Measurements from ENCODE around the gene LIN7A.

Gene LIN7A

GRCh38 chr12:80862531-80862930, 75.2 kb downstream of the LIN7A start:
- Histone ChIP-seq H3K36me3 (ENCODE audit: control insufficient read depth in 1 of 2, insufficient read depth in 2 of 2, low read length in 2 of 2) (no peaks in the 10 kb centered on the region), H3K27ac (ENCODE audit: low read depth, low read length) (no peak overlapping the region), H3K9ac (ENCODE audit: low read depth in 1 of 2, low read length in 2 of 2) (no peak overlapping the region), H3K4me3 (ENCODE audit: low read depth in 1 of 2, low read length in 2 of 2) (no peak overlapping the region), H3K4me1 (ENCODE audit: control insufficient read depth in 1 of 2, insufficient read depth in 2 of 2, low read length in 2 of 2) (no peaks in the 10 kb centered on the region), H3K9me3 (ENCODE audit: control insufficient read depth in 1 of 2, low read length in 2 of 2) (no peaks in the 10 kb centered on the region), H3K27me3 (ENCODE audit: control insufficient read depth in 1 of 2, insufficient read depth in 2 of 2, low read length in 2 of 2) (no peaks in the 10 kb centered on the region)

- H3K27me3 ChIP-seq (ENCODE audit: control insufficient read depth in 1 of 2, insufficient read depth in 2 of 2, low read length in 2 of 2): no peaks in the 10 kb centered on the region
- no peaks in the 10 kb centered on the region for H3K36me3 ChIP-seq (ENCODE audit: control insufficient read depth in 1 of 2, insufficient read depth in 2 of 2, low read length in 2 of 2)
- H3K9me3 ChIP-seq (ENCODE audit: control insufficient read depth in 1 of 2, low read length in 2 of 2): no peaks in the 10 kb centered on the region
- H3K4me1 ChIP-seq (ENCODE audit: control insufficient read depth in 1 of 2, insufficient read depth in 2 of 2, low read length in 2 of 2): no peaks in the 10 kb centered on the region
- no peak overlapping the region for H3K27ac ChIP-seq (ENCODE audit: low read depth, low read length)
- H3K9ac ChIP-seq (ENCODE audit: low read depth in 1 of 2, low read length in 2 of 2): no peak overlapping the region
- no peak overlapping the region for H3K4me3 ChIP-seq (ENCODE audit: low read depth in 1 of 2, low read length in 2 of 2)
Measured at GRCh38 chr12:80861641-80862378, 75.9 kb downstream of the LIN7A start.

GRCh38 chr12:80860928-80861327, 76.8 kb downstream of the LIN7A start:
- H3K27me3 ChIP-seq (ENCODE audit: control insufficient read depth in 1 of 2, insufficient read depth in 2 of 2, low read length in 2 of 2): no peaks in the 10 kb centered on the region
- no peak overlapping the region for H3K9ac ChIP-seq (ENCODE audit: low read depth in 1 of 2, low read length in 2 of 2)
- no peak overlapping the region for H3K27ac ChIP-seq (ENCODE audit: low read depth, low read length)
- H3K9me3 ChIP-seq (ENCODE audit: control insufficient read depth in 1 of 2, low read length in 2 of 2): no peaks in the 10 kb centered on the region
- no peaks in the 10 kb centered on the region for H3K4me1 ChIP-seq (ENCODE audit: control insufficient read depth in 1 of 2, insufficient read depth in 2 of 2, low read length in 2 of 2)
- H3K36me3 ChIP-seq (ENCODE audit: control insufficient read depth in 1 of 2, insufficient read depth in 2 of 2, low read length in 2 of 2): no peaks in the 10 kb centered on the region
- H3K4me3 ChIP-seq (ENCODE audit: low read depth in 1 of 2, low read length in 2 of 2): no peak overlapping the region

- Histone ChIP-seq H3K9ac (ENCODE audit: low read depth in 1 of 2, low read length in 2 of 2) (no peak overlapping the region), H3K4me1 (ENCODE audit: control insufficient read depth in 1 of 2, insufficient read depth in 2 of 2, low read length in 2 of 2) (no peaks in the 10 kb centered on the region), H3K27ac (ENCODE audit: low read depth, low read length) (no peak overlapping the region), H3K4me3 (ENCODE audit: low read depth in 1 of 2, low read length in 2 of 2) (no peak overlapping the region), H3K36me3 (ENCODE audit: control insufficient read depth in 1 of 2, insufficient read depth in 2 of 2, low read length in 2 of 2) (no peaks in the 10 kb centered on the region), H3K27me3 (ENCODE audit: control insufficient read depth in 1 of 2, insufficient read depth in 2 of 2, low read length in 2 of 2) (no peaks in the 10 kb centered on the region), H3K9me3 (ENCODE audit: control insufficient read depth in 1 of 2, low read length in 2 of 2) (no peaks in the 10 kb centered on the region)
Measured at GRCh38 chr12:80860206-80860605, 77.5 kb downstream of the LIN7A start.

- Histone ChIP-seq H3K27ac (ENCODE audit: low read depth, low read length) (no peak overlapping the region), H3K27me3 (ENCODE audit: control insufficient read depth in 1 of 2, insufficient read depth in 2 of 2, low read length in 2 of 2) (no peaks in the 10 kb centered on the region), H3K4me1 (ENCODE audit: control insufficient read depth in 1 of 2, insufficient read depth in 2 of 2, low read length in 2 of 2) (no peaks in the 10 kb centered on the region), H3K4me3 (ENCODE audit: low read depth in 1 of 2, low read length in 2 of 2) (no peak overlapping the region), H3K36me3 (ENCODE audit: control insufficient read depth in 1 of 2, insufficient read depth in 2 of 2, low read length in 2 of 2) (no peaks in the 10 kb centered on the region), H3K9ac (ENCODE audit: low read depth in 1 of 2, low read length in 2 of 2) (no peak overlapping the region), H3K9me3 (ENCODE audit: control insufficient read depth in 1 of 2, low read length in 2 of 2) (no peaks in the 10 kb centered on the region)
Measured at GRCh38 chr12:80858356-80858755, 79.4 kb downstream of the LIN7A start.

GRCh38 chr12:80857311-80857710, 80.4 kb downstream of the LIN7A start:
- Histone ChIP-seq H3K4me3 (ENCODE audit: low read depth in 1 of 2, low read length in 2 of 2) (no peak overlapping the region), H3K9me3 (ENCODE audit: control insufficient read depth in 1 of 2, low read length in 2 of 2) (no peaks in the 10 kb centered on the region), H3K27me3 (ENCODE audit: control insufficient read depth in 1 of 2, insufficient read depth in 2 of 2, low read length in 2 of 2) (no peaks in the 10 kb centered on the region), H3K27ac (ENCODE audit: low read depth, low read length) (no peak overlapping the region), H3K9ac (ENCODE audit: low read depth in 1 of 2, low read length in 2 of 2) (no peak overlapping the region), H3K4me1 (ENCODE audit: control insufficient read depth in 1 of 2, insufficient read depth in 2 of 2, low read length in 2 of 2) (no peaks in the 10 kb centered on the region), H3K36me3 (ENCODE audit: control insufficient read depth in 1 of 2, insufficient read depth in 2 of 2, low read length in 2 of 2) (no peaks in the 10 kb centered on the region)

GRCh38 chr12:80849337-80849736, 88.4 kb downstream of the LIN7A start:
- Histone ChIP-seq H3K27me3 (ENCODE audit: control insufficient read depth in 1 of 2, insufficient read depth in 2 of 2, low read length in 2 of 2) (no peaks in the 10 kb centered on the region), H3K36me3 (ENCODE audit: control insufficient read depth in 1 of 2, insufficient read depth in 2 of 2, low read length in 2 of 2) (no peaks in the 10 kb centered on the region), H3K4me1 (ENCODE audit: control insufficient read depth in 1 of 2, insufficient read depth in 2 of 2, low read length in 2 of 2) (no peaks in the 10 kb centered on the region), H3K9me3 (ENCODE audit: control insufficient read depth in 1 of 2, low read length in 2 of 2) (no peaks in the 10 kb centered on the region), H3K27ac (ENCODE audit: low read depth, low read length) (no peak overlapping the region), H3K4me3 (ENCODE audit: low read depth in 1 of 2, low read length in 2 of 2) (no peak overlapping the region), H3K9ac (ENCODE audit: low read depth in 1 of 2, low read length in 2 of 2) (no peak overlapping the region)

- H3K27me3 ChIP-seq (ENCODE audit: control insufficient read depth in 1 of 2, insufficient read depth in 2 of 2, low read length in 2 of 2): no peaks in the 10 kb centered on the region
- H3K4me1 ChIP-seq (ENCODE audit: control insufficient read depth in 1 of 2, insufficient read depth in 2 of 2, low read length in 2 of 2): no peaks in the 10 kb centered on the region
- no peaks in the 10 kb centered on the region for H3K36me3 ChIP-seq (ENCODE audit: control insufficient read depth in 1 of 2, insufficient read depth in 2 of 2, low read length in 2 of 2)
- no peaks in the 10 kb centered on the region for H3K9me3 ChIP-seq (ENCODE audit: control insufficient read depth in 1 of 2, low read length in 2 of 2)
- H3K9ac ChIP-seq (ENCODE audit: low read depth in 1 of 2, low read length in 2 of 2): no peak overlapping the region
- H3K27ac ChIP-seq (ENCODE audit: low read depth, low read length): no peak overlapping the region
- H3K4me3 ChIP-seq (ENCODE audit: low read depth in 1 of 2, low read length in 2 of 2): no peak overlapping the region
Measured at GRCh38 chr12:80848858-80849257, 88.9 kb downstream of the LIN7A start.

- Histone ChIP-seq H3K9me3 (ENCODE audit: control insufficient read depth in 1 of 2, low read length in 2 of 2) (no peaks in the 10 kb centered on the region), H3K27ac (ENCODE audit: low read depth, low read length) (no peak overlapping the region), H3K4me3 (ENCODE audit: low read depth in 1 of 2, low read length in 2 of 2) (no peak overlapping the region), H3K36me3 (ENCODE audit: control insufficient read depth in 1 of 2, insufficient read depth in 2 of 2, low read length in 2 of 2) (no peaks in the 10 kb centered on the region), H3K9ac (ENCODE audit: low read depth in 1 of 2, low read length in 2 of 2) (no peak overlapping the region), H3K27me3 (ENCODE audit: control insufficient read depth in 1 of 2, insufficient read depth in 2 of 2, low read length in 2 of 2) (no peaks in the 10 kb centered on the region), H3K4me1 (ENCODE audit: control insufficient read depth in 1 of 2, insufficient read depth in 2 of 2, low read length in 2 of 2) (no peaks in the 10 kb centered on the region)
Measured at GRCh38 chr12:80847575-80847974, 90.2 kb downstream of the LIN7A start.

- H3K27ac ChIP-seq (ENCODE audit: low read depth, low read length): no peak overlapping the region
- H3K4me3 ChIP-seq (ENCODE audit: low read depth in 1 of 2, low read length in 2 of 2): no peak overlapping the region
- no peaks in the 10 kb centered on the region for H3K4me1 ChIP-seq (ENCODE audit: control insufficient read depth in 1 of 2, insufficient read depth in 2 of 2, low read length in 2 of 2)
- H3K9ac ChIP-seq (ENCODE audit: low read depth in 1 of 2, low read length in 2 of 2): no peak overlapping the region
- no peaks in the 10 kb centered on the region for H3K36me3 ChIP-seq (ENCODE audit: control insufficient read depth in 1 of 2, insufficient read depth in 2 of 2, low read length in 2 of 2)
- H3K9me3 ChIP-seq (ENCODE audit: control insufficient read depth in 1 of 2, low read length in 2 of 2): no peaks in the 10 kb centered on the region
- no peaks in the 10 kb centered on the region for H3K27me3 ChIP-seq (ENCODE audit: control insufficient read depth in 1 of 2, insufficient read depth in 2 of 2, low read length in 2 of 2)
Measured at GRCh38 chr12:80846952-80847351, 90.8 kb downstream of the LIN7A start.

GRCh38 chr12:80845639-80846038, 92.1 kb downstream of the LIN7A start:
- H3K27me3 ChIP-seq (ENCODE audit: control insufficient read depth in 1 of 2, insufficient read depth in 2 of 2, low read length in 2 of 2): no peaks in the 10 kb centered on the region
- no peaks in the 10 kb centered on the region for H3K36me3 ChIP-seq (ENCODE audit: control insufficient read depth in 1 of 2, insufficient read depth in 2 of 2, low read length in 2 of 2)
- H3K9me3 ChIP-seq (ENCODE audit: control insufficient read depth in 1 of 2, low read length in 2 of 2): no peaks in the 10 kb centered on the region
- H3K4me1 ChIP-seq (ENCODE audit: control insufficient read depth in 1 of 2, insufficient read depth in 2 of 2, low read length in 2 of 2): no peaks in the 10 kb centered on the region
- H3K9ac ChIP-seq (ENCODE audit: low read depth in 1 of 2, low read length in 2 of 2): no peak overlapping the region
- no peak overlapping the region for H3K4me3 ChIP-seq (ENCODE audit: low read depth in 1 of 2, low read length in 2 of 2)
- no peak overlapping the region for H3K27ac ChIP-seq (ENCODE audit: low read depth, low read length)

Measured in duodenal mucosa (tissue), 2 donors.